GM12873 (cell line): Measurements from ENCODE around the gene CRTAP.

Experiments used
- TF ChIP-seq, protein P1 (sequence below): IDR thresholded peaks from 2 replicates; pipeline ENCODE4 v1.5.1; 2012; ENCODE audit warnings: low read depth, mild to moderate bottlenecking, moderate library complexity, low read length, control low read depth; ENCODE audit not compliant: insufficient read depth; ENCODE audit errors: missing control alignments

The CRTAP gene

DNA sequence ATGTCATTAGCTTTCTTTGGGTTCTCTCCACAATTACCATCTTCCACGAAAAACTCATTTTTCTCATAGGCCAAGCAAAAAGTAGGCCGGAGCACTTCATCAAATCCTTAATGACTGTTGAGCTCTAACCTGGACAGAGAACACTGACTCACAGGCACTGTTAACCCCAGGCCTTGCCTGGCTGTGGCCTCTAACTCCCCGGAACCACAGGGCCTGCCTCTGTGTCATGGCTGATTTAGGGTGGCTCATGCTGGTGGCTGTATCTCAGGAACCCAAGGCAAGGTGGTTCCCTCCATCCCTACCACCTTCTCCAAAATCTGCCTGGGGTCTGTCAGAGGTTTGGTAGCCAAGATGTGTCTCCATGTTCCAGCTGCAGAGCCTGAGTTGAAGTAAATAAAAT is 3.6 kb downstream of the CRTAP start:
- TF ChIP-seq, protein P1, sequence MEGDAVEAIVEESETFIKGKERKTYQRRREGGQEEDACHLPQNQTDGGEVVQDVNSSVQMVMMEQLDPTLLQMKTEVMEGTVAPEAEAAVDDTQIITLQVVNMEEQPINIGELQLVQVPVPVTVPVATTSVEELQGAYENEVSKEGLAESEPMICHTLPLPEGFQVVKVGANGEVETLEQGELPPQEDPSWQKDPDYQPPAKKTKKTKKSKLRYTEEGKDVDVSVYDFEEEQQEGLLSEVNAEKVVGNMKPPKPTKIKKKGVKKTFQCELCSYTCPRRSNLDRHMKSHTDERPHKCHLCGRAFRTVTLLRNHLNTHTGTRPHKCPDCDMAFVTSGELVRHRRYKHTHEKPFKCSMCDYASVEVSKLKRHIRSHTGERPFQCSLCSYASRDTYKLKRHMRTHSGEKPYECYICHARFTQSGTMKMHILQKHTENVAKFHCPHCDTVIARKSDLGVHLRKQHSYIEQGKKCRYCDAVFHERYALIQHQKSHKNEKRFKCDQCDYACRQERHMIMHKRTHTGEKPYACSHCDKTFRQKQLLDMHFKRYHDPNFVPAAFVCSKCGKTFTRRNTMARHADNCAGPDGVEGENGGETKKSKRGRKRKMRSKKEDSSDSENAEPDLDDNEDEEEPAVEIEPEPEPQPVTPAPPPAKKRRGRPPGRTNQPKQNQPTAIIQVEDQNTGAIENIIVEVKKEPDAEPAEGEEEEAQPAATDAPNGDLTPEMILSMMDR = no peak

DNA sequence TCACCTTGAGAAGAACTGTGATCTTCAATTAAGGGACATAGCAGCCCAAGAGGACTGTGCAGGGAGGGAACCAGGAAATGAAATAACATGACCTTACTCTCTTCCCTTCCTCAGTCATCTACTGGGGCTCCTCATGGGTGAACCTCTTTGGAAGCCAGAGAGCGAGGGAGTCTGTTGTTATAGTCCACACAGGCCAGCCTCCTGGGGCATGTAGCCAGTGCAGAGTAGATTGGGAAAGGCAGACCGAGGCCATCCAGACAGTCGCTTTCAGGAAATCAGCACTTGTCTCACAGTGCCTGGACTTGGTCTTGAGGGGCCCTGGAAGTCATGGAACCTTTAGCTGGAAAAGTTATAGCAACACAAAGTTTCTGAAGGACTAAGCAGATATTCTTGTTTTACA is 6.1 kb downstream of the CRTAP start:
- TF ChIP-seq, protein P1 = no peak

DNA sequence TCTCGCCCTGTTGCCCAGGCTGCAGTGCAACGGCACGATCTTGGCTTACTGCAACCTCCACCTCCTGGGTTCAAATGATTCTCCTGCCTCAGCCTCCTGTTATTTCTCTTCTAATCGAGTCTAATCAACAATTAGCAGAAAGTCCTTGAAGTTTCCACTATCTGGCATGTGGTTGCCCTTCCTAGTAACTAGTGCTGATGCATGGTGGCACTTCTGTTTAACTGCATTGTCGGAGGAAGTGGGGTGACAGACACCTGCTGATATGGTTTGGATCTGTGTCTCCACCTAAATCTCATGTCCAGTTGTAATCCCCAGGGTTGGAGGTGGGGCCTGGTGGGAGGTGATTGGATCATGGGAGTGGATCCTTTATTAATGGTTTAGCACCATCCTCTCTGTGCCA is 9.2 kb downstream of the CRTAP start:
- TF ChIP-seq, protein P1 = no peak

DNA sequence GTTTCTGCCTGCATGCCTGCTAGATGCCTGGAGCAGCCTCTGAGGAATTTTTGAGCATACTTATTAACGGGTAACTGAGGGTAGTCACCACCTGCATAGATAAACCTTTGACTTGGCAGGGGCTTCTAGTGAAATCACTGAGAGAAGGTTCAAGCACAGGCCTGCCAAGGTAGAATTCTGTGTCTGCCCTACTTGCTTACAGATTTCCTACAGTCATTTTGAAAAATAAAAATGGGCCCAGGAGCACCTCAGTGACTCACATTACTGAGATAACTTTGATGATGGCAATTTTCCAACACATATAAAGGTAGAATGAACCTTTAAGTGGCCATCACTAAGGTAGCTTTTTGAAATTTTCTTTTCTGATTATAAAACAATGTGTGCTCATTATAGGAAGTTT is 10.8 kb downstream of the CRTAP start:
- TF ChIP-seq, protein P1 = no peak

DNA sequence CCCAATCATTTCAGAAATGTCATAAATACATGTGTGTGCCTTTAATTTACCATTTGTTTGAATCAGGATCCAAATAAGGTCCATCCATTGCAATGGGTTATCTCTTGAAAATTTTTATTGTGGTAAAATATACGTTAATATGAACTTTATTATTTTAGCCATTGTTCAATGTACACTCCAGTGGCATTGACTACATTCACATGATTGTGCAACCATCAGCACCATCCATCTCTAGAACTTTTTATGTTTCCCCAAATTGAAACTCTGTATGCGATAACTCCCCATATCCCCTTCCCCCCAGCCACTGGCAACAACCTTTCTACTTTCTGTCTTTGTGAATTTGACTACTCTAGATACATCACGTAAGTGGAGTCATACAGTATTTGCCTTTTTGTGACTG is 12.0 kb downstream of the CRTAP start:
- TF ChIP-seq, protein P1 = no peak

DNA sequence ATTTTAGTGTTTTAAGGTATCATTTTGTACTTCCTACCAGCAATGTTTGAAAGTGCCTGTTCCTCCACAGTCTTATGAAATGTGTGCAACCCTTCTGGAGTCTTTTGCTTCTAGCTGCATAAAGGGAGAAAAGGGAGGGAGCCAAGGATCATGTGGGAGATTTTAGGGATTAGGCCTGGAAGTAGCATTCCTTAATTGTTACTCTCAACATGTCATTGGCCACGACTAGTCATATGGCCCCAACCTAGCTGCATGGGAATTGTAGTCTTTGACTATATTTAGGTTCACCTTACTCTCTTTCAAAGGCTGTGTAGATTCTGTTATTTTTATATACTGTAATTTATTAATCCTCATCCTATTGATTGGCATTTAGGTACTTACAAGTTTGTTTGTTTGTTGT is 14.9 kb downstream of the CRTAP start:
- TF ChIP-seq, protein P1 = no peak

DNA sequence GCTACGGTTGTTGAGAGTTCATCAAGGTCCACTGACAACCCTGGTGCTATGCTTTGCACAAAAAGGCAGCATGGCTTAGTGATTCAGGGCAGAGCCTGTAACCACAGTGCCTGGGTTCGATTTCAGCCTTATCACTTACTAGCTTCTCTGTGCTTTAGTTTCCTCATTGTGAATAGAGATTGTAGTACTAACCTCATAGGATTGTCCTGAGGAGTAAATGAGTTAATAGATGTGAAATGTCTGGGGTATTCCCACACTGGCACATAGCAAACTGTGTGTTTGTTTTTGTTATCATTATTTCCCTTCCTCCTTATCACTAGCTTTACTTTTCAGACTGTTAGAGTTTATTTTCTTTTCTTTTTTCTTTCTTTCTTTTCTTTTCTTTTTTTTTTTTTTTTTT is 16.3 kb downstream of the CRTAP start:
- TF ChIP-seq, protein P1 = no peak
